ENCODE data around the gene HES5. TPM values are rescaled to one million over a fixed set of nuclear protein-coding genes. Genes with fewer than 3 reads are reported as not detected.

Gene HES5
- total RNA-seq, 1 experiment from 2014 or later: not detected

DNA sequence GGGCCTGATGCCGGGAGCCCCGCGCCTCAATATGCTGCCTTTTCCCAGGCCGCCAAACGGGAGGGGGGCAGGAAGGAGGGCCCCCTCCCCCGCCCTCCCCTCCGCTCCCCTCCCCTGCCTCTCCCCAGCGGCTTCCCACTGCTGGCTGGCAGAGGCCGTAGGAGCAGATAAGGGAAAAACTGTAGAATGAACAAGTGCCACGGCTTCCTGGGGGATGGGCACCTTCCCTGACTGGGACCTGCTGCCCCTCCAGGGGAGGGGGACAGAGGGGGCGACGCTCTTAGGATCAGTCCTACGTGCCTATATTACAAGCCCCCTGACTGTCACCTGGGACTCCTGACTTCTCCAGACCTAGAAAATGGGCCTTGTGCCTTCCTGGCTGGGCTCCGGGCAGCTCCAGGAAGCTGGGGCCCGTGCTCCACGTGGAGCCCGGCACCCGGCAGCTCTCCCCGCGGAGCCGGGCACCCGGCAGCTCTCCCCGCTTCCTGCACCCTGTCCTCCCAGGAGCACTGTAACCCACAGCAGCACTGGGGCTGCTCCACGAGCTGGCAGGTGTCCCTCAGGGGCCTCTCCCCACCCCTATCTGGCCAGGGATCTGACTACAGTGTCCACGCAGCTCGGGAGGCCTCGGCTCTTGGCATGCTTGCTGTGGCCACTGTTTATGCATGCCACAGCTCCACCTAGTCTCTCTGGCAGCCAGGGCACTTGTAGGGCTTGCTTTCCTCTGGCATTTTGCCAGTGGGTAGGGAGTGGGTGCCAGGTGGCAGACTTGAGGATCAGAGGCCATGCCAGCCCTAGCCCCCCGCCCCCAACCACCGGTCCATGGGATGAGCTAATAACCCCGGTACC is 674 bp upstream of the HES5 start:
- DNase-seq (ENCODE audit: low read depth): peak; percentile 33

DNA sequence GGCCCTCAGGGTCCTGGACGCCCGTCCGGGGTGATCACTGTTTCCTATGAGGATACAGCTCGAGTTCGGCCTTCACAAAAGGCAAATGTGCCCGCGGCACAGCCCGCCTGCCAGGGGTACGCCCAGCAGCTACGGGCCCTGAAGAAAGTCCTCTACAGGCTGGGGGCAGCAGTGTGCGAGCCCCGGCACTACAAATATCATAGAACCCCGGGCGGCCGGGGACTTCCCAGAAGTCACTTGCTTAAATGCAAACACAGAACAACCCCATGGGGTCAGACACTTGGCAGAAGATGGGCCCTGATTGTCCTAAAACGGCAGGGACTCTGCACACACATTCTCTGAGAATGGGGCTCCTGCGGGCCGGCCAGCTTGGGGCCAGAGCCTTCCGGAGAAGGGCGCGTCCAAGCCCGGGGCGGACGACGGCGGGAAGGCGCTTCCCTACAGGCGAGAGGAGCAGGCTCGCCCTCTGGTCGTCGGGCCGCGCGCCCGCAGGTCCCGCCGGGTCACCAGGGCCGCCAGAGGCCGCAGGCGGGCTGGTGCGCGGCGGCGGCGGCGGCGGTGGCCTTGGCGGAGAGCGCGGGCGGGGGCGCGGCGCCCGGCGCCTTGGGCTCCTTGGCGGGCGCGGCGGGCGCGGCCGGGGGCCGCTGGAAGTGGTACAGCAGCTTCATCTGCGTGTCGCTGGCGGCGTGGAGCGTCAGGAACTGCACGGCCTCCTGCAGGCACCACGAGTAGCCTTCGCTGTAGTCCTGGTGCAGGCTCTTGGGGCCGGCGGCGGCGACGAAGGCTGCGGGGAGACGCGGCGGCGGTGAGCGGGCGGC is 888 bp downstream of the HES5 start:
- no peak for DNase-seq (ENCODE audit: low read depth)

DNA sequence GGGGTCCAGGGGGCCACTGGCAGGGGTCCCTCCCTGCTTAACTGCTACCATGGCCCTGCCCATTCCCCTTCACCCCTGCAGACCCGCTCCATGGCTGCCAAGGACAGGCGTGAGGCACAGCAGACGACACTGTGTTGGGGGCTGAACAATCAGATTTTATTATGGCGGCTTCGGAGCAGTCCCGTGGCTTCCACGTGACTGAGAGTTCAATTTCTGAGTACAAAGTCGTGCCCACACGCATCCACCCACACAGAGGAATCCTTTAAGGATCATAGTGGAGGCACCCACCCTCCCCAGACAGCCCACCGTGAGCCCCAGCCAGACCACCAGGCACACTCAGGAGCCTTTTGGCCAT is 1.5 kb downstream of the HES5 start:
- DNase-seq (ENCODE audit: low read depth): no peak

DNA sequence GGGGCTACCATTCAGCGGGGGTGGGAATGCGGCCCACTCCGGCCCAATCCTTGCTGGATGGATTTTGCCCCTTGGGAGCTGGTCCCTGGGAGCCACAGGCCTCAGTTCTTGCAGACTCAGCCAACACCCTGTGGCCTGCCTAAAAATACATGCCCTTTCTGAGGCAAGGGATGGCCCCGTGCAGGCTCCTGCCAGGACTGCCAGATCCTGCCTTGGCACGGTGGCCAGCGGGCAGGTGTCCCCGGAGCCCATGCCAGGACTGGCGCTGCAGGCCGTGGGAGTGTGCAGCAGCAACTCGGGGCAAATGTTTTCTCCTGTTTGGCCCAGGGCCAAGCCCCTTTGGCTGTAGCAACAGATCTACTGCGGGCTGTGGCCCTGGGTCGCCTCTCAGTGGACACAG is 2.0 kb downstream of the HES5 start:
- DNase-seq (ENCODE audit: low read depth): no peak

DNA sequence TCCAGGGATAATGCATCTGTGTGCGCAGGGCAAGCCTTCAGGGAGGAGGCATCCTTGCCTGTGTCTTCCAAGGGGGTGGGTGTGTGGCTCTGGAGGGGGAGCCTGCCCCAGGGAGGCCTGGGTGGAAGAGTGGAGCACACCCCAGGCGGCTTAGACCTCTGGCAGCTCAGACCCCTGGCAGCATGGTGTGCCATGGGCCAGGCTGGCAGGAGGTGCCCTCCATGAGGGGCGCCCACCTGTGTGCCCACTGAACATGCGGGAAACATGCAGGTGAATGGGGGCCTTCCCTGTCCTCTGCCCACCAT is 2.6 kb downstream of the HES5 start:
- no peak for DNase-seq (ENCODE audit: low read depth)

DNA sequence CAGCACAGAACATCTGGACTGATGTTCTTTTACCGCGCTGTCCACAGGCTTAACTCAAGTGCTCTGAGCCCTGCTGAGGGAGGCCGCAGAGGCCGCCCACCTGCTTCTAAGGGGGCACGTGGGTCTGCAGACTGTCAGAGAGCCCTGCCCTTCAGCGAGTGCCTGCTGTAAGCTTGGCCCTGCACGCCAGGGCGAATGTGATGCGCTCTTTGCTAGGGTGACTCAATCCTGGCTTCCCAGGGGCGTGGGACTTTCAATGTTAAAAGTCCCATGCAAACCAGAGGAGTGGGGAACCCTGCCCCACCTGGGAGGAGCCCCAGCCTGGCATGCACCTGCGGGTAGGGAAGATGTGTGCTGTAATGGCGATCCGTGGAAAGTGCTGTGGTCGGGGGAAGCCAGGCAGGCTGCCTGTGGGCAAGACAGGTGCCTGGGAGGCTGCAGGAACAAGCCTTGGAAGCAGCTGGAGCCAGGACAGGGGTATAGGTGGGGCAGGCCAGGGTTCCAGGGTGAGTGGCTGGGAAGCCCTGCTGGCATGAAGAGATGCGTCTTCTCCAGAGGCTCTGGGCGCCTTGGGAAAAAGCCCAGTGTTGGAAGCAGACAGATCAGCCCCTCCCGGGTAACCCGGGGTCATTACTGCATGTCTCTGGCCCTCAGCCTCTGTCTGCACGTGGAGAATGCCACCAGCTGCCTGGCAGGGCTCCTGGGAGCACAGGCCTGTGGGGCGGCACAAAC is 3.1 kb downstream of the HES5 start:
- DNase-seq (ENCODE audit: low read depth): peak; percentile 79

DNA sequence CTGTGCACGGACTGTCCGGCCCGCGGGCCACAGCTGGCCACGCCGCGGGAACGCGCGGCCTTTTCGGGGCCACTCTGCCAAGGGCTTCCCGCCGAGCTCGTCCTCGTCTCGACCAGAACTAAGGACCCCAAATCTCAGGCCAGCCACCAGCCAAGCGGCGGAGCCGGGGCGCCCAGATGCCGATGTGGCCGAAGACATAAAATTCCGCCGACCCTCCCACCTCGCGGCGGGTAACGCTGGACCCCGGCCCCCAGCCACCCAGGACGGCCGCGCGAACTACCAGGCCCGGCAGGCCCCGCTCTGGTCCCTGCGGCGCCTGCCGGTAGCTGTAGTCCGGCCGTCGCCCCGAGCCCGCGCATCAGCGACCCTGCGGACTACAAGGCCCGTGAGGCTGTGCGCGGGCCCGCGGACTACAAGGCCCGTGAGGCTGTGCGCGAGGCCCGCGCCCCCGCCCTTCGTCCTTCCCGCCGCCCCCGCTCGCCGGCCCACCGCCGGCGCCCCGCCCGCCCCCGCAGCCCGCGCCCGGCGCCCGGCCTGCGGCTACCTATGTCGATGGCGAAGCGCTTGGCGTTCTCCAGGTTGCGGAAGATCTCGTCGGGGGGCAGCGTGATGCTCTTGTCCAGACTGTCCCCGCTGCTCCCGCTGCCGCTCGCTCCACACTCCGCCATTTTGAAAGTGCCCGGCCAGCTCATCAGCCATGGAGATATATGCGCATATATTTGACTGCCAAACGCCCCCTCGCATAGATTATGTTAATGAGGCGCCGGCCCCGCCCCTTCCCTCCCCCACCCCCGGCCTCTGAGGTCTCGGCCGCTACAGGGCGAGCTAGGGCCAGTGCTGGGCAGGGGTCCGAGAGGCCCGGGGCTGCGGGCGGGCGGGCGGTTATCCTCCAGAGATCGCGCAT is 3.9 kb downstream of the HES5 start, which contains the start of gene PANK4:
TSS of gene PANK4 (minus strand) at position 677 of the 904 bp plus-strand sequence. CDS start at position 668, 9 bp downstream.
- DNase-seq (ENCODE audit: low read depth): peak; percentile 98

DNA sequence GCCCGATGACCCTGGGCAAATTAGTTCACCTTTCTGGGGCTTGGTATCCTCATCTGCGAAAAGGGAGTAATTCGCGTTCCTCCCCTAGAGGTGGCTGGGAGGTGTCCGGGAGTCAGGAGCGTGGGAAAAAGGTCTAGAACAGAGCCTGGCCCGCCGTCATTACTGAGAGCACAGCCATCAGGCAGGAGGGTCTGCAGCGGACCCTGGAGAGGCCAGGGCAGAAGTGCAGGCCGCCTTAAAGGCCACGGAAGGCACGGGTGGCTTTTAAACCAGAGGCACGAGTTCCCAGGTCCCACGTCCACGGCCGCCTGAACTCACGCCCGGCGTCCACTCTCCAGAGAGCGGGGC is 4.5 kb downstream of the HES5 start:
- DNase-seq (ENCODE audit: low read depth): no peak

DNA sequence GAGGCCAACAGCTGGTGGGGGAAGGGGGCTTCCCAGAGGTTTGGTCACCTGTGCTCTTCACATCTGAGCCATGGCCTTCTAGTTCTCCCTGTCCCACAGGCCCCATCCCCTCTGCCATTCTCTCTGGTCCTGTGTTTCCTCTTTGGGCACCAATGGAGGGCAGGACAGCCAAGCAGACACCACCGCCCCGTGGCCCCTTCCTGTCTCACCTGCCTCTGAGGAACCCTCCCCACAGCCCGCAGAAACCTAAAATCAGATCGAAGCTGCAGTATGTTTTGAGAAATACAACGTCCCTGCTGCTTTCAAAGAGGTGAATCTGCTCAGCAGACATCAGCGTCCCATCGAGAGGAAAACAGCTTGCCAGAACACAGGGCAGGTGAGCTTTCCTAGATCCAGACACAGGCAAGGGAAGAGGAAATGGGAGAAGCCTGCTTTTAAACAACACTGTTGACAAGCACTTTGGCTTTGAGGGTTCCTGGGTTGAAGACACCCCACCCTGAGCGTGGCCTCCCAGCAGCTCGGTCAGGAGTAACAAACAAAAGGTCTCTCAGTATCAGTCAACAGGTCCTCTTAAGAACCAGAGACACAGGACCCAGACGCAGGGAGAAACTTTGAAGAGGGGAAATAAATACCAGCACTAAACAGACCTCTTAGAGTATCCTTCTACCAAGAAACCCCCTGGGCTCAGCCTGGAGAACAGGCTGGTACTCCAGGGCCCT is 6.0 kb downstream of the HES5 start:
- no peak for DNase-seq (ENCODE audit: low read depth)

DNA sequence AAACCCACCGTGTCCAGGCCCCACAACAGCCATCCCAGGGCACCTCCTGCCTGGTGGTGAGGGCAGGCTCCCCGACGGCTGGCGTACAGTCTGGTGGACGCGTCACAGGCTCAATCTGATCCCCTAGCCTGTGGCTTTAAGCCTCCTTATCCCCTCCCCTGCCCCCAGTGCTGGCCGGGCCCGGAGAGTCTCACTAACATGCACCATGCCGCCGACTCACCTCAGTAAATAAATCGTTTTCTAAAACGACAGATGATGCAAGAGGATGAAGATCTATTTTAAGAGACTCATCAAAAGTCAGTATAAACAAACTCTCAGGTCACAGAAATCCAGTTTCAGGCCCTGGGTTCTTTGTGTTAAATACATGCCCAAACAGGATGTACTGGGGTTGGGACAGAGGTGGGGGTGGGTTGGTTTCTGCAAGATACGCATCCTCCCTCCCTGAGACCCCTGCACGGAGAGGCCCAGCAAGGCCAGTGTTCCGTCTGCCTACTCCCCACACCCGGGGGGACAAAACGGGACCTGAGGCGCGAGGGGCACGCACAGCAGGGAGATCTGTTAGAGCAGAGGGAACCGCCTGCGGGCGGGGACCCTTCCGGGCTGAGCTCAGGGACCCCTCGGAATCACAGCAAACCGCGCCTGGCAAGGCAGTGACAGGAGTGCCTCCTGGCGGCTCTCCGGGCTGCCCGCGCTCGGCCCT is 6.7 kb downstream of the HES5 start:
- no peak for DNase-seq (ENCODE audit: low read depth)

DNA sequence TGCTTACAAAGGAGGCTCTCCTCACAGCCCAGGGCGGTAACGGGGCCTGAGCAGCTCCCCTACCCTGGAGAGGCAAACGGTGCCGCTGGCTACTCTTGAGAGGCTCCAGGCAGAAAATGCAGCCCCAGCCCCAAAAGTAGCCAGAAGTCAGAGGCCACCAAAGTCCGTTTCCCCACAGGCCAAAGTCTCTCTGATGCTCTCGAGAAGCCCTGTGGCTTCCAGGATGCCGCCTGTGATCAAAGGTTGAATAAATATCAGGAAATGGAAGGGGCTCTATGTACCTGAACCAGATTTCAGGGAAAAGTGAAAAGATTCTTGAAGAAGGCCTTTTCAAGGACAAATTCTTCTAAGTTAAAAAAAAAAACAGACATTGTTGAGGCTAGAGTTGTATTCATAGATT is 7.8 kb downstream of the HES5 start:
- no peak for DNase-seq (ENCODE audit: low read depth)

DNA sequence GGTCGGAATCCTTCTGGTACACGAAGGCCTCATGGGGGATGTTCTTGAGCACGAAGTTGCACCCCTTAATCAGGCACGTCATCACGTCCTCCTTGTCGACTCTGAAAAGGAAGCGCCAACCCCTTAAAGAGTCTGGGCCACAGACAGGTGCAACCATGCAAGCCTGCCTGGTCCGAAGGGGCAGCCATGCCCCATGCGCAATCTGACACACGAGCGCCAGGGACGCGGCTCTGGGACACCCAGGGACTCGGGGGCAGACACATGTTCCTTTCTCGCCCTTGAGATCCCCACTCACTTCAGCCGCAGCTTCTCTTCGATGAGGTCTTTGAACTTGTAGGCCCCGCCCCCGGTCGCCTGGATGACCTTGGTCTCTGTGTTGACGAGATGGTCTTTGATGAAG is 9.3 kb downstream of the HES5 start:
- no peak for DNase-seq (ENCODE audit: low read depth)

DNA sequence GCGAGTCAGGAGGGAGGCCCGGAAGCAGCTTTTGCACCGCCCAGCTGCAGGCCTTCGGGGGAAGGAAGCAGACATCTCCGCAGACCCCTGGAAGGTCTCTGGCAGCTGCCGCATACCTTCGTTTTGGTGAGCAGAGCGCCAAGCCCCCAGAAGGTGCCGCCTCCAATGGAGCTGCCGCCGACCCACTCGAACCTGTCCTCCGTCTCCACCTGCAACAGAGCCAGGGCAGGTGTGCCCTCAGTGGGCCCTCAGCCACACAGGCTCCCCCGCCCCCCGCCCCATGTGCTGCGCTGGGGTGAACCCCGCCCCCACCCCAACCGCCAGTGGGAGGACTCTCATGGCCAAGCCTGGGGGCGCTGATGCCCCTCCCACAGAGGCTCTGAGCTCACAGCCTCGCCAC is 9.9 kb downstream of the HES5 start:
- no peak for DNase-seq (ENCODE audit: low read depth)

DNA sequence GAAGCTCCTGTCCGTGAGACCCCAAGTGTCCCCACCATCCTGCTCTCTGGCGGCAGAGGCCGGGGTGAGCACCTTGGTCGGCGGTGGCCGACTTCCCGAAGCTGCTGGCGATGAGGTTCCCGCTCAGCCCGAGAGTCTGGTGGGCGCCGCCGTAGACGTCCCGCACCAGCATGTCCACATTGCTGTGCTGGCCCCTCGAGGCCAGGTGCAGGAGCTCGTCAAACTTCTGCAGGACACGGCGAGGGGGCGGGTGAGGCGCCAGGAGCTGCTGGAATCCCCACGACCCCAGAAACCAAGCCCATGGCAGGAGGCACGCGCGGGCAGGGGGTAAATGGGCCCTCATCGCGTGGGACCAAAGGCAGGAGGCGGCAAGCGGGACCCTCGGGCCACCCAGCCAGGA is 10.3 kb downstream of the HES5 start:
- no peak for DNase-seq (ENCODE audit: low read depth)

DNA sequence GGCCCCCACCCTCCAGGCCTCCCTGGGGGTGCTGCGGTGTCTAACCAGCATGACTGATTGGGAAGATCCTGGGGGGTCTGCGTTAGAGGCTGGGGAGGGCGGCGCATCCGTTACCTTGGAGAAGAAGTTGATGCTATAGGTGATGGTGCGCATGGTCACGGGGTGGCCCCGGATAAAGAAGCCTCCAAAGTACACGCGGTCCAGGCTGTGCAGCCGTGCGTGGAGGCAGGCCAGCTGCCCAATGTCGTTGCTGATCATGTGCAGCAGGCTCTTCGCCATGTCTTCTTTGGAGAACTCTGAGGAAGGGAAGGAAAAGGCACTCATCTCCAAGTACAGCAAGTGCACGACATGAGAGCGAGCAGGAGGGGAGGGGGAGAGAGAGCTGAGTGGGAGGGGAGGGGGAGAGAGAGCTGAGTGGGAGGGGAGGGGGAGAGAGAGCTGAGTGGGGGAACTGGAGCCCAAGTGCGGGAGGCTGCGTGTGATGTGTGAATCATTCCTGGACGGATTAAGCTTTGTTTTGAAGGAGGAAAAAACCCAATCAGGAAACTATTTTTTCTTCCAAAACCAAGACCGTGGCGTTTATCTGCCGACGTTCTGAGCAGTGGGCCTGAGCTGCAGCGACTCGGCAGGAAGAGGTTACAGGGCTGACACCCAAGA is 10.9 kb downstream of the HES5 start:
- DNase-seq (ENCODE audit: low read depth): no peak

DNA sequence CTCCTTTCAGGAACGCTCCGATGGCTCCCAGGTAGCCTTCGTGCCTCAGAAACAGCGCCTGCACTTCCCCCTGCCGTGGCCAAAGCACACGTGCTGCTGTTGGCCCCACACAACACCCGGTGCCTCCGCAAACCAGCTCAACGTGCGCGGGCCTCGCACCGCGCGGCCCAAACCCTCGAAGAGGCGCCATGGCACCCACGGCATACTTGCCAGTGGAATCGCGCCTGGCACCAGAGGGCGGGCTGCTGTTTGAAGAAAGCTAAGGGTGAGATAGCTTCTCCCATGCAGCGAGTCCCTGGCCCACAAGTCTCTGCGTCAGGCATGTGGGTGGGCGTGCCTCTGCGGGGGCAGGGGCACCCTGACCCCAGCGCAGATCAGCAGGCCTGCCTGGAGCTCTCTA is 11.5 kb downstream of the HES5 start:
- no peak for DNase-seq (ENCODE audit: low read depth)

DNA sequence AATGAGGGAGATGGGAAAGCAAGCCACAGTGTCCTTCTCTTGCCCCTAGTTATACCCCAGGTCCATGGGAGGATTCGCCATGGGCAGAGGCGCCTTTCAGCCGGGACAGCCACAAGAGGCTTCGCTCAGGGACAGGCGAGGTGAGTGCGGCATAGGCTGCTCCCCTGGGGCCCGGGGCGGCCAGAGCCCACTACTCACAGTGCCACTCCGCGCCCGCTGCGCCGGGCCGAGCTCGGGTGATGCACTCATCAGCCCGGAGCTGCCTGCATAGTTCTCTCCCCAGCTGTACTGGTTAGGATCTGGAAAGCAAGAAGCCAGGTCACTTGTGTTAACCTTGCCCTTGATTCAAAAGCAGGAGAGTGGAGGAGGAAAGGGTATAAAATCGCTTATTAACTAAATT is 12.1 kb downstream of the HES5 start:
- DNase-seq (ENCODE audit: low read depth): no peak

DNA sequence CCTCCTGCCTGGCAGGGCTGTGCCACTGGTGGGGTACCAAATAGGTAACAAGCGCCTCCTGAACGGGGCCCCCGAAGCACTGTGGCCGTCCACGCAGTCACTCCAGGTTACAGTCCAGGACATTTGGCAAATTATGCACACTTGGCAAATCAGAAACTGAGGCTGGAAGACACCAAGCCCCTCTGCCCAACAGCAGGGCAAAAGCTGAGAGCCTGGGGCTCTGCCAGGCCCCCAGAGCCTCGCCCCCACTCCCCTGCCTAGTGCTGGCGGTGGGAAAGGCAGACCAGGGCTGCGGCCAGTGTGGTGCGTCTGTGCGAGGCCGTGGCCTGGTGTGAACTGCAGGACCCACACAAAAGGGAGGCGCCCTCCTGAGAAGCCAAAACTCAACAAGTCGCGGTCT is 13.1 kb downstream of the HES5 start:
- DNase-seq (ENCODE audit: low read depth): no peak

DNA sequence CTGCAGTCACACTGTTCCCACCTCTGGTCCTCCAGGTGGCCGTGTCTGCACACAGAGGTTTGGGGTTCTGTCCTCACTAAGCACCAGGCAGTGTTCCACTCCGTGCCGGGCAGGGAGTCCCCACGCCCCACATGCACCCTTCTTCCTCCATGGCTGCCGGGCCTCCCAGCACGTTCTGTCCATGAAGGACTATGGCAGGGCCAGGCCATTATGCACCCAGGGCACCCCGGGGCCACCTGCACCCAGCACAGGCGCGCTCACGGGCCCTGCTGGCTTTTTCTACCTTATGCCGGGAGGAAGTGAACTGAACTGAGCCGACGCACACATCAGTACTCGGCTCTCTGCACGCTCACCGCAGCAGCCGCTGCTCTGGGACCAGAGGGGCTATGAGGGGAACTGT is 13.9 kb downstream of the HES5 start:
- no peak for DNase-seq (ENCODE audit: low read depth)

DNA sequence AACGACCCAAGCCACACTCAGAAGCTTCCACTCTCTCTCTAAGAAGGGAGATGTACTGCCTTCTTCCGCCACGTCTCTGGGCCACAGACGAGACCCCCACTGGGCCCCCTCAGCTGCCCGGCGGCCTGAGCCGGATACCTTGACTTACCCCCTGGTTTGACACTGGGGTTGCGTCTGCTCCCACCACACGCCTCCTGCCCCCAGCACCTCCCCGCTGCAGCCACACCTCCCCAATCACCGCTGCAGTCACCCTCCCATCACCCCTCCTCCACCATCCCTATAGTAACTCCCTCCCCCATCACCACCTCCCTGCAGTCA is 14.3 kb downstream of the HES5 start:
- DNase-seq (ENCODE audit: low read depth): no peak
